ENCODE measurements around the gene ARAP1. TPM values are rescaled to one million over a fixed set of nuclear protein-coding genes. Genes with fewer than 3 reads are reported as not detected.

The ARAP1 gene
- total RNA-seq, 1 donor from 2014 or later = 76.8 TPM

- no peak for DNase-seq (ENCODE audit: low read depth in 2 of 2)
Observed at GRCh38 chr11:72743321-72744221, 8.6 kb downstream of the ARAP1 start.

GRCh38 chr11:72742513-72743320 lies 9.5 kb downstream of the ARAP1 start:
- DNase-seq (ENCODE audit: low read depth in 2 of 2) = no peak

- no peak for DNase-seq (ENCODE audit: low read depth in 2 of 2)
Observed at GRCh38 chr11:72741849-72742512, 10.2 kb downstream of the ARAP1 start.

- peak; percentile 36 to 39 for DNase-seq (ENCODE audit: low read depth in 2 of 2)
Observed at GRCh38 chr11:72741429-72741833, 10.8 kb downstream of the ARAP1 start.

GRCh38 chr11:72740562-72741428 lies 11.4 kb downstream of the ARAP1 start:
- DNase-seq (ENCODE audit: low read depth in 2 of 2) = no peak

- no peak for DNase-seq (ENCODE audit: low read depth in 2 of 2)
Observed at GRCh38 chr11:72740060-72740424, 12.2 kb downstream of the ARAP1 start.

GRCh38 chr11:72739240-72740059 lies 12.8 kb downstream of the ARAP1 start:
- no peak for DNase-seq (ENCODE audit: low read depth in 2 of 2)

GRCh38 chr11:72738199-72739141 lies 13.7 kb downstream of the ARAP1 start:
- DNase-seq (ENCODE audit: low read depth in 2 of 2) = peak in 1 of 2 donors; percentile 30

DNA sequence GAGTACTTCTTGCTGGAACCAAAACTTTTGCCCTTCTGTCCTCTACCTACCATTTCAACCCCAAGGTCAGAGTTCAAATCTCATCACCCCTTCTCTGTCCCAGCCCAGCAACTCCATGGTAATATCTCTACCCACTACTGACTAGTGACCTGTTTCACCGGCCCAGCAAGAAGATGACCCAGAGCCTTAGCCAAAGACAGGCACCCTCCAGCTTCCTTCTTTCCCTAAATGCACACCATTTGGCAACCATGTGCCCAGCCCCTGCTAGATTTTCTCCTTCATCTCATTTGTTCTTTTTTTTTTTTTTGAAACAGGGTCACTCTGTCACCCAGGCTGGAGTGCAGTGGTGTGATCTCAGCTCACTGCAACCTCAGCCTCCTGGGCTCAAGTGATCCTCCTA lies 14.9 kb downstream of the ARAP1 start:
- no peak for DNase-seq (ENCODE audit: low read depth in 2 of 2)

GRCh38 chr11:72736452-72737069 lies 15.6 kb downstream of the ARAP1 start:
- DNase-seq (ENCODE audit: low read depth in 2 of 2) = peak; percentile 42 to 75

DNA sequence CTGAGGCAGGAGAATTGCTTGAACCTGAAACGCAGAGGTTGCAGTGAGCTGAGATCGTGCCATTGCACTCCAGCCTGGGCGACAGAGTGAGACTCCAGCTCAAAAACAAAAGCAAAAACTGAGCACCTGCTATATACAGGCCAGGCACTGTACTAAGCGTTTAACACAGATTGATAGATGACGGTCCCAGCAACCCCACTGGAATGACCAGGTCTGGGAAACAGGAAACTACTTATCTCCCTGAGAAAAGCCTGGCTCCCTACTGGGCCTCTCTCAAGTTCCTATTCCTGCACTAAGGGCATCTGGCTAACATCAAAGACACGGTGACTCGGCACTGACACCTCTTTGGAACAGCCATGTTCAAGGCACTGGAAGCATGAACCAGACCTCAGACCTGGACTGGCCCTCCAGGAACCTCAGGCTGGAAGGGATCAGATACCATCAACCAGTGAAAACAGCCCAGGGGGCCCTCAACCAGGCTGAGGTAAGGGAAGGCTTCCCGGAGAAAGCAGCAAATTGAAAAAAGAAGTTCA lies 16.6 kb downstream of the ARAP1 start:
- peak in 1 of 2 donors; percentile 71 for DNase-seq (ENCODE audit: low read depth in 2 of 2)

DNA sequence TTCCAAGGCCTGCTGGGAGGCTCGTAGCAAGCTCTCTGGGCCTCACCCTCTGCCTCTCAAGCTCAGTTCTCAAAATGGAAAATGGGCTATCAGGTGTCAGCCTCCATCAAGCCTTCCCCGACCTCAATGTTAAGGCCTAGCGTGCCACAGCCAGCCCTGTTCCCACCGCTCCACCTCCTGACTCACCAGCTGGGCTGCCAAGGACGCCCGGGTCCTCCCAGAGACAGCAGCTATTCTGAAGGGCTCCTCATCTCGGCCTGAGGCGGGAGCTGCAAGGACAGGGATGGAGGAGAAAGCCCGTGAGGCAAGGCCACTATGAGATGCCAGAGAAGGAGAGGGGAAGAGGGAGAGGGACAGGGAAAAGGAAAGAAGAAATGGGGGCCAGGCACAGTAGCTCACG lies 19.9 kb downstream of the ARAP1 start:
- DNase-seq (ENCODE audit: low read depth in 2 of 2) = no peak

- DNase-seq (ENCODE audit: low read depth in 2 of 2) = no peak
Observed at GRCh38 chr11:72730737-72731136, 21.5 kb downstream of the ARAP1 start.

DNA sequence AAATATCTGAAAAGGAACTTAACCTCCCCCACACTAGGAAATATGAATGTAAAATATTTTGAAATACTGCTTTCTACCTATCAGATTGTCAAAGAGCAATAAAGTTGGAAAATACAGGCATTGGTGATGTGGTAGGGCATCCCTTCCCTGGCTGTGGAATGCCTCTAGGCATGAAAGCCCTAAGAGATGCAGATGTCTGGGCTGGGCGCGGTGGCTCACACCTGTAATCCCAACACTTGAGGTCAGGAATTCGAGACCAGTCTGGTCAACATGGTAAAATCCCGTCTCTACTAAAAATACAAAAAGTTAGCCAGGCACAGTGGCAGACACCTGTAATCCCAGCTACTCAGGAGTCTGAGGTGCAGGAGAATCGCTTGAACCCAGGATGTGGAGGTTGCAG lies 22.0 kb downstream of the ARAP1 start:
- DNase-seq (ENCODE audit: low read depth in 2 of 2) = no peak

- no peak for DNase-seq (ENCODE audit: low read depth in 2 of 2)
Observed at GRCh38 chr11:72727521-72727920, 24.7 kb downstream of the ARAP1 start.

DNA sequence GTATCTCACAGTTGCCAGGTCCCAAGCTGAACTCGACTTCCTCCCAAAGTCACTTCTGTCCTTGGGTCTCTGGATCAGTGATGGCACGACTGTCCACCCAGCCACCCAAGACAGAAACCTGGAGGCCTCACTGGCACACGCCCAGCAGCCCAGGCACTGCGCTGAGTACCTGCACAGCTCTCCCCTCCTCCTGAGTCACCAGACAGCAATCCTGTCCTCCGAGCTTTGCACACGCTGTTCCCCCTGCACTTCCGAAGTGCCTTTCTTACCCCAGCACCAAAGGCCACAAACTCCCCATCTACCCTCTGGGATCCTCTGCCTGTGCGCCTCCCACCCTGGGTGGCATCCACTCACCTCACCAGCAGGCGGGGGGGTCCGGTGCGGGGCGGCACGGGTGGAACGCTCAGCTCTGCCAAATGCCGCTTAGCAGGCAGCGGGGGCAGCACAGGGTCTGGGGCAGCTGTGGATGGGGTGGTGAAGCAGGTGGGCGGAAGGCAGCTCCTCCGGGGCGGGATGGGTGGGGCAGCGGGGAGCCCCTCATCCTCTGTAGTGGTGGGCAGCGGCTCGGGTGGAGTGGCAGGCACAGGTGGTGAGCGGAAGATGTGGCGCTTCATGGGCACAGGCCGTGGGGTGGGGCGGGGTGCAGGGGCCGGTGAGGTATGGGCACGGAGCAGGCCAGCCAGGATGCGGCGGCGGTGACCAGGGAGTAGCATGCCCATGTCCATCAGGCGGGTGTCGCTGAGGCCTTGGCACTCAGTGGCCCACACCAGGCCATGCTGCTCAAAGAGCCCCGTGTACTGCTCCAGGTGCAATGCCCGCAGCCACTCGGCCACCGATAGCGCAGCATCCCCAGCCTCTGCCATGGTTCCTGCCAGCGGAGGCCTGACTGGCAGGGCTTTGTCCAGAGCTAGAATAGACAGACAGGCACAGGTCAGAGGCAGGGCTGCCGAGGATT lies 25.7 kb downstream of the ARAP1 start:
- DNase-seq (ENCODE audit: low read depth in 2 of 2) = no peak

DNA sequence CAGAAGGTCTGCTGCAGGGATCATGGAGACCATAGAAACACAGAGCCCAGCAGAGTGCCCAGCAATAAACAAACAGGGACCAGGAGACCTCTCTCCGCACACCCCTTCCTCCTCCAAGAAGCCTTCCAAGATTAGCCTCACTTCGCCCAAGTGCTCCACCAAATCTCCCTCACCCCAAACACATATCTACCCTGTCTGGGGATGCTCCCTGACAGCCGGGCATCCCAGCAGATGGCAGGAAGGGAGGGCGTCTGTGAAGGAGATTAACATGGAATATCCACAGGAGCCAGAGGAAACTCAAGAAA lies 26.5 kb downstream of the ARAP1 start:
- no peak for DNase-seq (ENCODE audit: low read depth in 2 of 2)
